BE2C (cell line): ENCODE data around the gene MRO.

Experiments
- DNase-seq: peaks from one replicate; pipeline ENCODE4 v3.0.0-alpha.2; 2020
- H3K27me3 ChIP-seq: fragments of 250-450 bp; sonication (Bioruptor Pico); 2 replicates; pipeline ENCODE4 v1.5.1; 2020; ENCODE audit warnings: mild to moderate bottlenecking
- H3K36me3 ChIP-seq: fragments of 250-450 bp; sonication (Bioruptor Pico); 2 replicates; pipeline ENCODE4 v1.5.1; 2020; ENCODE audit warnings: mild to moderate bottlenecking
- H3K4me1 ChIP-seq: fragments of 250-450 bp; sonication (Bioruptor Pico); 2 replicates; pipeline ENCODE4 v1.5.1; 2020
- H3K4me3 ChIP-seq: 2 replicates; pipeline ENCODE4 v1.5.1; 2011; ENCODE audit warnings: low read depth, low read length
- H3K9me3 ChIP-seq: fragments of 250-450 bp; sonication (Bioruptor Pico); 2 replicates; pipeline ENCODE4 v1.5.1; 2020
- TF ChIP-seq, protein P1 (sequence below): IDR thresholded peaks from 2 replicates; pipeline ENCODE4 v1.5.1; 2012; ENCODE audit warnings: mild to moderate bottlenecking, low read depth, low read length

MRO gene

DNA sequence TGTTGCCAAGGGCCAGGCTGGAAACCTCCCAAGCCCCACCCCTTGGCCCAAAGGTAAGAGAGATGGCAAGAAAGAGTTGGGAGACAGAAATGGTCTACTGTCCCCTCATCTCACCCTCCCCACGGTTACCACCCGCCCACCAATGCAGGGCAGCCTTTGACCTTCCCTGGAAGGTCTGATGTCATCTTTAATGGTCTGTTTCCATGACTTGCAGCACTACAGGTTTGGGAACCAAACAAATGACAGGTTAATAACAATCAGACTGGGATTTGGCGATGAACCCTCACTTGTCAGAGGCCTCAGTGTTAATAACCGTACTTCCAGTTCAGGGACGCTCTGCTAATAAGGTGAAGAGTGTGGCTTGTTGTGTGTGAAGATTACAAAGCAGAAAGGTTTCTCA, 70.4 kb downstream of the MRO start:
- H3K9me3 ChIP-seq: no peaks in the 10 kb centered on the region
- no peak for DNase-seq
- H3K27me3 ChIP-seq: no peaks in the 10 kb centered on the region
- H3K4me1 ChIP-seq: 0 out of 2 replicates have a peak, but pooled peaks cover 4% of the 10 kb centered on the region
- no peaks in the 10 kb centered on the region for H3K36me3 ChIP-seq
- TF ChIP-seq, protein P1, sequence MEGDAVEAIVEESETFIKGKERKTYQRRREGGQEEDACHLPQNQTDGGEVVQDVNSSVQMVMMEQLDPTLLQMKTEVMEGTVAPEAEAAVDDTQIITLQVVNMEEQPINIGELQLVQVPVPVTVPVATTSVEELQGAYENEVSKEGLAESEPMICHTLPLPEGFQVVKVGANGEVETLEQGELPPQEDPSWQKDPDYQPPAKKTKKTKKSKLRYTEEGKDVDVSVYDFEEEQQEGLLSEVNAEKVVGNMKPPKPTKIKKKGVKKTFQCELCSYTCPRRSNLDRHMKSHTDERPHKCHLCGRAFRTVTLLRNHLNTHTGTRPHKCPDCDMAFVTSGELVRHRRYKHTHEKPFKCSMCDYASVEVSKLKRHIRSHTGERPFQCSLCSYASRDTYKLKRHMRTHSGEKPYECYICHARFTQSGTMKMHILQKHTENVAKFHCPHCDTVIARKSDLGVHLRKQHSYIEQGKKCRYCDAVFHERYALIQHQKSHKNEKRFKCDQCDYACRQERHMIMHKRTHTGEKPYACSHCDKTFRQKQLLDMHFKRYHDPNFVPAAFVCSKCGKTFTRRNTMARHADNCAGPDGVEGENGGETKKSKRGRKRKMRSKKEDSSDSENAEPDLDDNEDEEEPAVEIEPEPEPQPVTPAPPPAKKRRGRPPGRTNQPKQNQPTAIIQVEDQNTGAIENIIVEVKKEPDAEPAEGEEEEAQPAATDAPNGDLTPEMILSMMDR: no peak
- H3K4me3 ChIP-seq: no peak overlapping the region

DNA sequence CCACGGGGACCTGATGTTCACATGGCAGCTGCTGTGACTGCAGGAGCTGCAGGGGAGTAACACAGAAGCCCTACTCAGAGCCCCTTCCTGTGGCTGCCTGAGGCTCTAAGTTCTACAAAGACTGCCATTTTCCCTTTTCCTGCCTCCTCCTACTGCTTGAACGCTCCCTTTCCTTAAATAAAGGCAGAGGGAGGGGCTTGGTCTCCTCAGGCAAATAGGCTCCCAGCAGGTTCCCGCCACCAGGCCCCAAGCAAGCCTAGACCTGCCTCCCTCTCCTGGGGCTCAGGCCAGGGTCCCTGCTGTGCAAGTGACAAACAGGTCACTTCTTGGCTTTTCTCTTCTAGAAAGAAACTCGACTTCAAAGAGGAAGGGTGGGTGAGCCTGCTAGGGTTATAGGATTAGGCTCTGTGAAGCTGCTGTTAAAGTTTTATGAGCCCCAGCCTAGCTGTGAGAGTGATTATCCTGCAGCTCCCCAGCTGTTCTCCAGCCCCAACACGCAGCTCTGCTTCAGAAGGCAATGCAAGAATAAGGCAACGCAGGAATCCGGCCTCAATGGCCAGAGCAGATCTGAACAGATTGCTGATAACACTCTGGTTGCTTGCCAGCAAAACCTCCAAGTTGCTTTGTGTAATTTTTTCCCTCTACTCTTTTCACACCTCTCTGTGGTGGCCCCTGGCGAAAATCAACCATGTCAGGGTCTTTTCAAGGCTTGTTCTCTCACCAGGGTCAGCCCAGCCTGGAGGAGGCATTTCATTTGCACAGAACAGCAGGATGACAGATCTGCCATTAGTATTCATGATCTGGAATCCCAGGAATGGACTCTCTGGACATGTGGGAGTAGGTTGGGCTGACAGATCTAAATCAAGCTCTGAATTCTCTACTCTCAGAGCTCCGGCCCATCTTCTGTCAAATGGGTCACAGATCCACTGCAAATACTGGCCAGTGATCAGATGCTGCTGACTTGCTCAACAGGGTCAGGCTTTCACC, 71.3 kb downstream of the MRO start:
- Histone ChIP-seq H3K4me3 (no peak overlapping the region), H3K36me3 (no peaks in the 10 kb centered on the region), H3K4me1 (0 out of 2 replicates have a peak, but pooled peaks cover 4% of the 10 kb centered on the region), H3K27me3 (no peaks in the 10 kb centered on the region), H3K9me3 (no peaks in the 10 kb centered on the region)
- no peak for DNase-seq
- TF ChIP-seq, protein P1: no peak

DNA sequence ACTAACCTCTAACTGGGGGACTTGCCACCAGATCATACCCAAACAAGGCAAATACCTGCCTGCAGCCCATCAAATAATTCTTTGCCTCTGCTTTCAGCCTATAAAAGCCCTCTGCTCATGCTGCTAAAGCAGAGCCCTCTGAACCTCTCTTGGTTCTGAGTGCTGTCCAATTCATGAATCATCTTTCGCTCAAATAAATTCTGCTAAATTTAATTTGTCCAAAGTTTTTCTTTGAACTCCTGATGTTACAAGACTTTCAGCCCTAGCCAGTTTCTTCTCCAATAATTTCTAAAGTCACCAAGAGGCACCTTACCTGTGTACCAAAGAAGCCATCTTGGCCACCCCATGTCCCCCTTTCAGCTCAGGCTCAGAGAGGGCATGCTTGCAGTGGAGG, 72.0 kb downstream of the MRO start:
- 0 out of 2 replicates have a peak, but pooled peaks cover 4% of the 10 kb centered on the region for H3K4me1 ChIP-seq
- H3K9me3 ChIP-seq: no peaks in the 10 kb centered on the region
- H3K36me3 ChIP-seq: no peaks in the 10 kb centered on the region
- no peak overlapping the region for H3K4me3 ChIP-seq
- TF ChIP-seq, protein P1: no peak
- DNase-seq: no peak
- H3K27me3 ChIP-seq: no peaks in the 10 kb centered on the region

DNA sequence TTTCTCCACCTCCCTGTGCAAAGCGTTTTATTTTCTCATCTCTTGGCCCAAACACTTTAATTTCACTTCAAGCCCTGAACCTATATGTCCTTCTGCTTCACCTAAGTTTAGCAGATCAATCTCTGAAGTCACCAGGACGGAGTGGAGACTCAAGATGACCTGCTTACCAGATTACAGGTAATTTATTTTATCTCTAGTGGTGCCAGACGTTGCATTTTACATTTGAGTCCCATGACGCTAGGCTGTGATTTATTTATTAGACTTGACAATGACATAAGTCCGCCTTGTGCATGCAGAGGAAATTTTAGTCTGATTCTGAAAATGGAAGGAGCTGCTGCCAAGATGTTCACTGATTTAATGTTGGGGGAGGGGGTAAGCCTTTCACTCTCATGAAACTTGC, 73.9 kb downstream of the MRO start:
- H3K36me3 ChIP-seq: no peaks in the 10 kb centered on the region
- H3K9me3 ChIP-seq: no peaks in the 10 kb centered on the region
- H3K4me3 ChIP-seq: no peak overlapping the region
- DNase-seq: no peak
- H3K27me3 ChIP-seq: no peaks in the 10 kb centered on the region
- no peaks in the 10 kb centered on the region for H3K4me1 ChIP-seq
- TF ChIP-seq, protein P1: no peak
